Breast epithelium (tissue), 3 donors: ENCODE results near the gene PGA5.

Source experiments
- POLR2A ChIP-seq: fragments of 450-650 bp; IDR thresholded peaks from one replicate; pipeline ENCODE4 v1.6.1; 2016; ENCODE audit warnings: antibody characterized with exemption, mild to moderate bottlenecking, moderate library complexity
- POLR2AphosphoS5 ChIP-seq, 3 donors: sonication (generic); formaldehyde crosslinking; IDR thresholded peaks; one replicate each; pipeline ENCODE4 v1.6.1; 2017; ENCODE audit warnings: antibody characterized with exemption in 3 of 3
- TF ChIP-seq, protein P1 (sequence below), 3 donors: fragments of 450-650 bp; IDR thresholded peaks; one replicate each; pipeline ENCODE4 v1.5.1; 2016 to 2017; ENCODE audit warnings: antibody characterized with exemption in 3 of 3, mild to moderate bottlenecking in 3 of 3, moderate library complexity in 3 of 3

DNA sequence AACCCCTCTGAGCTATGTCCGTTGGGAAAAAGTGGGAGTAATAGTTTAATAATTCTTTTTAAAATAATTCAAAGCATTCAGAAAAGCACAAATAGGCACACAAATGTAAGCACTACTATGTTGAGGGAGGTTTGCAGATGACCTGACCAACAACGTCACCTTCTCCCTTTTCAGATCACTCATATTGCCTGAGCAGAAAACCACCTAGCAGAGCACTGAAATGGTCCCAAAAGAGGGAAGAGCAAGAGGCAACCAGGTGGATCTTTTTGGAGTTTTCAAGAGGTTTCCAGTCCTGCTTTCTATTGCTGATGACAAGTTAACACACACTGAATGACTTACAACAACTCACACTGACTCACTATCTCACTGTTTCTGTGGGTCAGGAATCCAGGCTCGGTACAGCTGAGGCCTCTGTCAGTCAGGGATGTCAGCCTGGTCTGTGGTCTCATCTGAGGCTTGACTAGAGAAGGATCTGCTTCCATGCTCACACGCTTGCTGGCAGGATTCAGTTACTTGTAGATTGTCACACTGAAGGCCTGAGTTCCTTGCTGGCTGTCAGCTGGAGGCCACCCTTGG is 41.9 kb upstream of the PGA5 start:
- TF ChIP-seq, protein P1, sequence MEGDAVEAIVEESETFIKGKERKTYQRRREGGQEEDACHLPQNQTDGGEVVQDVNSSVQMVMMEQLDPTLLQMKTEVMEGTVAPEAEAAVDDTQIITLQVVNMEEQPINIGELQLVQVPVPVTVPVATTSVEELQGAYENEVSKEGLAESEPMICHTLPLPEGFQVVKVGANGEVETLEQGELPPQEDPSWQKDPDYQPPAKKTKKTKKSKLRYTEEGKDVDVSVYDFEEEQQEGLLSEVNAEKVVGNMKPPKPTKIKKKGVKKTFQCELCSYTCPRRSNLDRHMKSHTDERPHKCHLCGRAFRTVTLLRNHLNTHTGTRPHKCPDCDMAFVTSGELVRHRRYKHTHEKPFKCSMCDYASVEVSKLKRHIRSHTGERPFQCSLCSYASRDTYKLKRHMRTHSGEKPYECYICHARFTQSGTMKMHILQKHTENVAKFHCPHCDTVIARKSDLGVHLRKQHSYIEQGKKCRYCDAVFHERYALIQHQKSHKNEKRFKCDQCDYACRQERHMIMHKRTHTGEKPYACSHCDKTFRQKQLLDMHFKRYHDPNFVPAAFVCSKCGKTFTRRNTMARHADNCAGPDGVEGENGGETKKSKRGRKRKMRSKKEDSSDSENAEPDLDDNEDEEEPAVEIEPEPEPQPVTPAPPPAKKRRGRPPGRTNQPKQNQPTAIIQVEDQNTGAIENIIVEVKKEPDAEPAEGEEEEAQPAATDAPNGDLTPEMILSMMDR (IDR thresholded peaks at IDR 0.05): no peak
- no peak for TF ChIP-seq POLR2AphosphoS5 (IDR thresholded peaks at IDR 0.05)
- TF ChIP-seq POLR2A: no peak
